Peyer's patch (tissue), 4 donors: Measurements from ENCODE around the gene APEH. TPM values are rescaled to one million over a fixed set of nuclear protein-coding genes. Genes with fewer than 3 reads are reported as not detected.

Experiments
- DNase-seq, 3 donors: peaks; one replicate each; pipeline ENCODE4 v3.0.0-alpha.2; 2017 to 2019
- H3K27ac ChIP-seq, 4 donors: fragments of 200-600 bp; sonication (generic); one replicate each; pipeline ENCODE4 v1.5.1; 2016 to 2019
- H3K27me3 ChIP-seq, 2 donors: fragments of 200-600 bp; sonication (generic); one replicate each; pipeline ENCODE4 v1.5.1; 2019
- H3K36me3 ChIP-seq, 3 donors: fragments of 200-600 bp; sonication (generic); one replicate each; pipeline ENCODE4 v1.5.1; 2016 to 2019
- H3K4me1 ChIP-seq, 4 donors: fragments of 200-600 bp; sonication (generic); one replicate each; pipeline ENCODE4 v1.5.1; 2016 to 2019
- H3K4me3 ChIP-seq, 4 donors: fragments of 200-600 bp; sonication (generic); 1 replicate in 3 of 4; 2 replicates in 1 of 4; pipeline ENCODE4 v1.5.1; 2016 to 2019; ENCODE audit warnings: mild to moderate bottlenecking in 1 of 4
- H3K9me3 ChIP-seq, 4 donors: fragments of 200-600 bp; sonication (generic); one replicate each; pipeline ENCODE4 v1.5.1; 2016 to 2019; ENCODE audit warnings: mild to moderate bottlenecking in 1 of 4
- CTCF ChIP-seq, 6 experiments: fragments of 450-650 bp in 4 of 6; fragments of 200-600 bp in 2 of 6; sonication (generic) in 1 of 6; IDR thresholded peaks; one replicate each; pipeline ENCODE4 v1.5.1; 2017 to 2019; ENCODE audit warnings: antibody characterized with exemption in 6 of 6, mild to moderate bottlenecking in 3 of 6, moderate library complexity in 1 of 6
- POLR2A ChIP-seq, 2 donors: fragments of 450-650 bp; IDR thresholded peaks; one replicate each; pipeline ENCODE4 v1.5.1; 2017; ENCODE audit warnings: antibody characterized with exemption in 2 of 2, mild to moderate bottlenecking in 2 of 2, moderate library complexity in 2 of 2
- total RNA-seq, 4 donors: library from RNA; depleted of rRNA; stranded (reverse); fragments of >200 nt; gene quantifications; one replicate each; pipeline ENCODE4 v1.1.0, GENCODE V29; 2016

Gene APEH
- total RNA-seq, 4 donors from 2014 or later = 99.0 to 170 (median 119) TPM

- peaks cover 0 to 48% (median 10%) of the 10 kb centered on the region in 4 donors for H3K4me1 ChIP-seq
- peak within 1 kb of the TSS; percentile 65 to 77 (median 73) for H3K27ac ChIP-seq
- TF ChIP-seq CTCF (IDR thresholded peaks at IDR 0.05) (peak; percentile 31 to 77 (median 66)), POLR2A (IDR thresholded peaks at IDR 0.05) (peak; percentile 65 to 87)
- no peaks in the 10 kb centered on the region for H3K9me3 ChIP-seq
- peak; percentile 96 to 98 (median 98) for DNase-seq
- peak within 1 kb of the TSS; percentile 52 to 59 (median 55) for H3K4me3 ChIP-seq
- no peaks in the 10 kb centered on the region for H3K27me3 ChIP-seq
- H3K36me3 ChIP-seq = peaks cover 0 to 37% (median 0%) of the 10 kb centered on the region in 3 donors
These were observed 45.2 kb downstream of the APEH start, which contains the start of gene AMIGO3 for GRCh38 chr3:49719214-49719884. AMIGO3 (minus strand) TSS chr3:49719684; CDS start chr3:49719465, 219 bp downstream.

- Histone ChIP-seq H3K9me3 (no peaks in the 10 kb centered on the region), H3K4me3 (no peak overlapping the region), H3K27me3 (no peaks in the 10 kb centered on the region), H3K27ac (peak overlapping the region in 1 of 4 donors; percentile 12), H3K36me3 (peaks cover 0 to 28% (median 0%) of the 10 kb centered on the region in 3 donors), H3K4me1 (peaks cover 3 to 64% (median 15%) of the 10 kb centered on the region in 4 donors)
- TF ChIP-seq POLR2A (IDR thresholded peaks at IDR 0.05) (no peak), CTCF (IDR thresholded peaks at IDR 0.05) (no peak)
- DNase-seq = peak in 1 of 3 donors; percentile 55
These were observed 46.9 kb downstream of the APEH start for GRCh38 chr3:49720855-49721595.

GRCh38 chr3:49721596-49721895 lies 47.4 kb downstream of the APEH start:
- TF ChIP-seq POLR2A (IDR thresholded peaks at IDR 0.05) (no peak), CTCF (IDR thresholded peaks at IDR 0.05) (no peak)
- peaks cover 3 to 70% (median 15%) of the 10 kb centered on the region in 4 donors for H3K4me1 ChIP-seq
- no peak overlapping the region for H3K27ac ChIP-seq
- no peaks in the 10 kb centered on the region for H3K27me3 ChIP-seq
- peaks cover 0 to 24% (median 0%) of the 10 kb centered on the region in 3 donors for H3K36me3 ChIP-seq
- DNase-seq = no peak
- no peaks in the 10 kb centered on the region for H3K9me3 ChIP-seq
- H3K4me3 ChIP-seq = no peak overlapping the region

GRCh38 chr3:49721896-49722781 lies 48.0 kb downstream of the APEH start:
- Histone ChIP-seq H3K27me3 (no peaks in the 10 kb centered on the region), H3K27ac (peak overlapping the region in 3 of 4 donors; percentile 98 to 100 (median 99)), H3K36me3 (peaks cover 0 to 30% (median 0%) of the 10 kb centered on the region in 3 donors), H3K4me1 (peaks cover 3 to 75% (median 15%) of the 10 kb centered on the region in 4 donors), H3K4me3 (peak overlapping the region in 1 of 4 donors; percentile 98), H3K9me3 (no peaks in the 10 kb centered on the region)
- TF ChIP-seq CTCF (IDR thresholded peaks at IDR 0.05) (no peak), POLR2A (IDR thresholded peaks at IDR 0.05) (no peak)
- peak in 1 of 3 donors; percentile 47 for DNase-seq

- H3K27me3 ChIP-seq = no peaks in the 10 kb centered on the region
- peaks cover 0 to 37% (median 0%) of the 10 kb centered on the region in 3 donors for H3K36me3 ChIP-seq
- no peaks in the 10 kb centered on the region for H3K9me3 ChIP-seq
- no peak for TF ChIP-seq POLR2A (IDR thresholded peaks at IDR 0.05)
- TF ChIP-seq CTCF (IDR thresholded peaks at IDR 0.05) = no peak
- peak overlapping the region; percentile 96 to 100 (median 98) for H3K27ac ChIP-seq
- DNase-seq = no peak
- H3K4me1 ChIP-seq = peaks cover 3 to 75% (median 15%) of the 10 kb centered on the region in 4 donors
- H3K4me3 ChIP-seq = peak overlapping the region; percentile 83 to 99 (median 98)
These were observed 48.7 kb downstream of the APEH start for GRCh38 chr3:49722896-49723295.
